SU-DHL-6 (cell line): ENCODE data around the gene PCDHB8.
"Not testable (repeated sequence)": the region's sequence is repeated elsewhere in the genome, so short reads cannot be mapped to it uniquely, and the experiment has no call there.

ENCODE experiments used
- H2AFZ ChIP-seq: fragments of 200-600 bp; sonication (generic); 2 replicates; pipeline ENCODE4 v1.6.1; 2014; ENCODE audit warnings: low read depth, mild to moderate bottlenecking, moderate library complexity, mixed read lengths, antibody characterized with exemption, low read length; ENCODE audit not compliant: severe bottlenecking
- H3F3A ChIP-seq: fragments of 200-600 bp; shearing (Covaris generic); 2 replicates; pipeline ENCODE4 v1.6.0; 2016; ENCODE audit warnings: antibody characterized with exemption, mild to moderate bottlenecking; ENCODE audit not compliant: insufficient read depth
- H3K27ac ChIP-seq: fragments of 200-600 bp; sonication (generic); 2 replicates; pipeline ENCODE4 v1.5.1; 2016; ENCODE audit warnings: low read depth, mild to moderate bottlenecking, low read length, moderate library complexity, mixed read lengths
- H3K27me3 ChIP-seq: fragments of 200-600 bp; sonication (generic), shearing (Covaris generic); 2 replicates; pipeline ENCODE4 v1.6.0; 2014; ENCODE audit warnings: mild to moderate bottlenecking, low read length
- H3K36me3 ChIP-seq: fragments of 200-600 bp; sonication (generic); 2 replicates; pipeline ENCODE4 v1.6.1; 2014; ENCODE audit warnings: mild to moderate bottlenecking, low read length, mixed read lengths
- H3K4me2 ChIP-seq: fragments of 300-600, 200-600 bp; shearing (Covaris generic), sonication (generic); 2 replicates; pipeline ENCODE4 v1.6.0; 2014; ENCODE audit warnings: low read length, low read depth, mild to moderate bottlenecking; ENCODE audit not compliant: poor library complexity, severe bottlenecking
- H3K4me3 ChIP-seq: fragments of 200-600 bp; sonication (generic); 2 replicates; pipeline ENCODE4 v1.5.1; 2014; ENCODE audit warnings: antibody characterized with exemption, low read length, mild to moderate bottlenecking, mixed read lengths; ENCODE audit not compliant: insufficient read depth, poor library complexity, severe bottlenecking
- H3K79me2 ChIP-seq: fragments of 200-600 bp; sonication (generic); 2 replicates; pipeline ENCODE4 v1.6.1; 2014; ENCODE audit warnings: mild to moderate bottlenecking, low read length, moderate library complexity; ENCODE audit not compliant: insufficient read depth
- H3K9ac ChIP-seq: fragments of 200-600 bp; sonication (generic); 2 replicates; pipeline ENCODE4 v1.7.0; 2014; ENCODE audit warnings: mild to moderate bottlenecking, low read length
- H3K9me2 ChIP-seq: fragments of 200-600 bp; sonication (generic); replicated peaks from 2 replicates; pipeline ENCODE4 v1.6.1; 2014; ENCODE audit warnings: low read length; ENCODE audit not compliant: insufficient read depth
- H3K9me3 ChIP-seq: fragments of 200-600 bp; sonication (generic); 2 replicates; pipeline ENCODE4 v1.6.1; 2014; ENCODE audit warnings: low read length, mixed read lengths; ENCODE audit not compliant: insufficient read depth
- H4K20me1 ChIP-seq: fragments of 200-600 bp; sonication (generic); 2 replicates; pipeline ENCODE4 v1.6.1; 2014; ENCODE audit warnings: low read depth, mild to moderate bottlenecking, antibody characterized with exemption, low read length, moderate library complexity, mixed read lengths
- CTCF ChIP-seq: fragments of 200-600 bp; sonication (generic); IDR thresholded peaks from one replicate; pipeline ENCODE4 v1.5.1; 2017; ENCODE audit warnings: antibody characterized with exemption, mild to moderate bottlenecking, low read length, moderate library complexity; ENCODE audit not compliant: insufficient read depth, poor library complexity, severe bottlenecking
- EZH2phosphoT487 ChIP-seq: fragments of 200-600 bp; sonication (generic), shearing (Covaris generic); conservative IDR thresholded peaks from 2 replicates; pipeline ENCODE4 v1.6.1; 2018; ENCODE audit warnings: mild to moderate bottlenecking, antibody characterized with exemption, low read length, moderate library complexity, mixed read lengths

PCDHB8 gene

GRCh38 chr5:141175933-141176332 is 1.7 kb upstream of the PCDHB8 start:
- no peak overlapping the region for H3K27ac ChIP-seq
- TF ChIP-seq EZH2phosphoT487, result no peak
- no peak for TF ChIP-seq CTCF
- no peaks in the 10 kb centered on the region; the same call in 1 of the 2 replicates for H4K20me1 ChIP-seq
- no peak overlapping the region for H3K9ac ChIP-seq
- no peaks in the 10 kb centered on the region for H3F3A ChIP-seq
- H3K4me2 ChIP-seq, result no peak overlapping the region
- H3K9me3 ChIP-seq, result no peaks in the 10 kb centered on the region
- no peaks in the 10 kb centered on the region for H3K79me2 ChIP-seq
- H3K36me3 ChIP-seq, result no peaks in the 10 kb centered on the region
- no peak overlapping the region for H2AFZ ChIP-seq
- no peak overlapping the region for H3K4me3 ChIP-seq
- peaks cover 3% of the 10 kb centered on the region; the same call in 1 of the 2 replicates for H3K27me3 ChIP-seq
- no peaks in the 10 kb centered on the region for H3K9me2 ChIP-seq

GRCh38 chr5:141179371-141179770 is 1.8 kb downstream of the PCDHB8 start:
- H3K4me2 ChIP-seq, H3K9me3 ChIP-seq, H3K27me3 ChIP-seq, H3K27ac ChIP-seq, H3K9ac ChIP-seq, H3K9me2 ChIP-seq, H3F3A ChIP-seq, H3K79me2 ChIP-seq, H3K36me3 ChIP-seq, H4K20me1 ChIP-seq, H2AFZ ChIP-seq, H3K4me3 ChIP-seq: not testable (repeated sequence)

GRCh38 chr5:141179876-141180275 is 2.3 kb downstream of the PCDHB8 start:
- H4K20me1 ChIP-seq, H3K4me3 ChIP-seq, H3K36me3 ChIP-seq, H3K4me2 ChIP-seq, H3K9me2 ChIP-seq, H3K27me3 ChIP-seq, H3K79me2 ChIP-seq, H3F3A ChIP-seq, H3K9me3 ChIP-seq, H3K9ac ChIP-seq, H3K27ac ChIP-seq, H2AFZ ChIP-seq: not testable (repeated sequence)

GRCh38 chr5:141180313-141180712 is 2.7 kb downstream of the PCDHB8 start:
- H3K9me3 ChIP-seq, result no peaks in the 10 kb centered on the region
- no peak overlapping the region for H3K4me3 ChIP-seq
- no peaks in the 10 kb centered on the region for H3F3A ChIP-seq
- H2AFZ ChIP-seq, result no peak overlapping the region
- no peaks in the 10 kb centered on the region for H3K79me2 ChIP-seq
- no peak overlapping the region for H3K9ac ChIP-seq
- H4K20me1 ChIP-seq, result no peaks in the 10 kb centered on the region; the same call in 1 of the 2 replicates
- H3K4me2 ChIP-seq, result no peak overlapping the region
- H3K36me3 ChIP-seq, result no peaks in the 10 kb centered on the region
- no peak for TF ChIP-seq CTCF
- no peak for TF ChIP-seq EZH2phosphoT487
- no peak overlapping the region for H3K27ac ChIP-seq
- H3K27me3 ChIP-seq, result peaks cover 3% of the 10 kb centered on the region; the same call in 1 of the 2 replicates
- no peaks in the 10 kb centered on the region for H3K9me2 ChIP-seq
